OCI-LY1 (cell line): ENCODE data around the gene TJP1.

Experiments used
- H2AFZ ChIP-seq: fragments of 200-600 bp; sonication (generic), shearing (Covaris generic); 2 replicates; pipeline ENCODE4 v1.6.0; 2014; ENCODE audit warnings: antibody characterized with exemption, mild to moderate bottlenecking, low read length
- H3F3A ChIP-seq: fragments of 200-600 bp; sonication (generic), shearing (Covaris generic); 2 replicates; pipeline ENCODE4 v1.6.0; 2014; ENCODE audit warnings: mild to moderate bottlenecking, antibody characterized with exemption, low read length, moderate library complexity; ENCODE audit not compliant: insufficient read depth
- H3K27ac ChIP-seq: fragments of 200-600 bp; sonication (generic); 2 replicates; pipeline ENCODE4 v1.5.1; 2014; ENCODE audit warnings: low read length, mixed run types, mild to moderate bottlenecking, low read depth; ENCODE audit not compliant: poor library complexity, severe bottlenecking
- H3K27me3 ChIP-seq: fragments of 200-600 bp; sonication (generic); 2 replicates; pipeline ENCODE4 v1.6.0; 2014; ENCODE audit warnings: antibody characterized with exemption, mild to moderate bottlenecking, low read length, moderate library complexity; ENCODE audit not compliant: insufficient read depth
- H3K36me3 ChIP-seq: fragments of 200-600 bp; sonication (generic); 2 replicates; pipeline ENCODE4 v1.6.1; 2014; ENCODE audit warnings: mild to moderate bottlenecking, antibody characterized with exemption, low read length, moderate library complexity, mixed read lengths; ENCODE audit not compliant: insufficient read depth
- H3K4me1 ChIP-seq: fragments of 200-600 bp; sonication (generic); 2 replicates; pipeline ENCODE4 v1.5.1; 2014; ENCODE audit warnings: mild to moderate bottlenecking, low read length, moderate library complexity; ENCODE audit not compliant: insufficient read depth, severe bottlenecking
- H3K4me2 ChIP-seq: fragments of 200-600 bp; sonication (generic), shearing (Covaris generic); 2 replicates; pipeline ENCODE4 v1.6.1; 2014; ENCODE audit warnings: low read length
- H3K4me3 ChIP-seq: fragments of 200-600 bp; sonication (generic); 2 replicates; pipeline ENCODE4 v1.5.1; 2014; ENCODE audit warnings: low read length, low read depth, mild to moderate bottlenecking, mixed read lengths; ENCODE audit not compliant: poor library complexity, severe bottlenecking
- H3K79me2 ChIP-seq: fragments of 200-600 bp; shearing (Covaris generic); 2 replicates; pipeline ENCODE4 v1.6.1; 2016; ENCODE audit warnings: mixed run types, low read length, mixed read lengths; ENCODE audit not compliant: insufficient read depth
- H3K9ac ChIP-seq: fragments of 200-600 bp; sonication (generic), shearing (Covaris generic); 2 replicates; pipeline ENCODE4 v1.6.1; 2014; ENCODE audit warnings: mild to moderate bottlenecking, low read length, mixed read lengths
- H3K9me2 ChIP-seq: fragments of 200-600 bp; sonication (generic), shearing (Covaris generic); 2 replicates; pipeline ENCODE4 v1.6.1; 2014; ENCODE audit warnings: low read depth, mild to moderate bottlenecking, low read length, mixed read lengths
- H3K9me3 ChIP-seq: fragments of 200-600 bp; shearing (Covaris generic); 2 replicates; pipeline ENCODE4 v1.6.1; 2014; ENCODE audit warnings: low read length, mixed read lengths
- H4K20me1 ChIP-seq: fragments of 200-600 bp; sonication (generic), shearing (Covaris generic); 2 replicates; pipeline ENCODE4 v1.6.0; 2016; ENCODE audit warnings: mild to moderate bottlenecking, low read length; ENCODE audit not compliant: insufficient read depth
- CTCF ChIP-seq: fragments of 200-600 bp; sonication (generic), shearing (Covaris generic); IDR thresholded peaks from 2 replicates; pipeline ENCODE4 v1.5.1; 2017; ENCODE audit warnings: mild to moderate bottlenecking, antibody characterized with exemption, low read length, moderate library complexity, mixed read lengths
- EZH2 ChIP-seq: fragments of 200-600 bp; sonication (generic), shearing (Covaris generic); IDR thresholded peaks from 2 replicates; pipeline ENCODE4 v1.8.0; 2017; ENCODE audit warnings: borderline replicate concordance, mixed run types, mild to moderate bottlenecking, antibody characterized with exemption, low read length, moderate library complexity, mixed read lengths

The TJP1 gene

GRCh38 chr15:29854413-29854812 lies 32.1 kb upstream of the TJP1 start:
- H2AFZ ChIP-seq, result no peak overlapping the region
- H3K4me2 ChIP-seq, result no peak overlapping the region

GRCh38 chr15:29853211-29853987 lies 31.1 kb upstream of the TJP1 start:
- no peaks in the 10 kb centered on the region for H4K20me1 ChIP-seq
- no peak overlapping the region for H3K9ac ChIP-seq
- H3K4me3 ChIP-seq, result no peak overlapping the region
- no peaks in the 10 kb centered on the region for H3K79me2 ChIP-seq
- H3K36me3 ChIP-seq, result no peaks in the 10 kb centered on the region
- TF ChIP-seq CTCF (no peak), EZH2 (no peak)
- no peak overlapping the region for H2AFZ ChIP-seq
- no peaks in the 10 kb centered on the region for H3K9me3 ChIP-seq
- H3K4me2 ChIP-seq, result no peak overlapping the region
- no peak overlapping the region for H3K27ac ChIP-seq
- H3F3A ChIP-seq, result no peaks in the 10 kb centered on the region
- no peaks in the 10 kb centered on the region for H3K9me2 ChIP-seq
- H3K27me3 ChIP-seq, result no peaks in the 10 kb centered on the region
- H3K4me1 ChIP-seq, result no peaks in the 10 kb centered on the region

More at GRCh38 chr15:29854413-29854812, 32.1 kb upstream of the TJP1 start:
- TF ChIP-seq CTCF (no peak), EZH2 (no peak)
- no peak overlapping the region for H3K27ac ChIP-seq
- no peaks in the 10 kb centered on the region for H3F3A ChIP-seq
- no peak overlapping the region for H3K4me3 ChIP-seq
- H3K4me1 ChIP-seq, result no peaks in the 10 kb centered on the region
- no peak overlapping the region for H3K9ac ChIP-seq
- H3K27me3 ChIP-seq, result no peaks in the 10 kb centered on the region
- H3K79me2 ChIP-seq, result no peaks in the 10 kb centered on the region
- H3K9me3 ChIP-seq, result no peaks in the 10 kb centered on the region
- no peaks in the 10 kb centered on the region for H3K9me2 ChIP-seq
- H3K36me3 ChIP-seq, result no peaks in the 10 kb centered on the region
- H4K20me1 ChIP-seq, result no peaks in the 10 kb centered on the region

GRCh38 chr15:29852201-29852600 lies 29.9 kb upstream of the TJP1 start:
- Histone ChIP-seq H3K27me3 (no peaks in the 10 kb centered on the region), H3K79me2 (no peaks in the 10 kb centered on the region), H3K27ac (no peak overlapping the region), H3K9ac (no peak overlapping the region), H3K4me3 (no peak overlapping the region), H3K9me2 (no peaks in the 10 kb centered on the region), H2AFZ (no peak overlapping the region), H3F3A (no peaks in the 10 kb centered on the region), H3K36me3 (no peaks in the 10 kb centered on the region), H3K9me3 (no peaks in the 10 kb centered on the region), H3K4me1 (no peaks in the 10 kb centered on the region), H4K20me1 (no peaks in the 10 kb centered on the region), H3K4me2 (no peak overlapping the region)
- TF ChIP-seq CTCF, result no peak
- no peak for TF ChIP-seq EZH2
